ENCODE results near the gene PRKCH.

DNA sequence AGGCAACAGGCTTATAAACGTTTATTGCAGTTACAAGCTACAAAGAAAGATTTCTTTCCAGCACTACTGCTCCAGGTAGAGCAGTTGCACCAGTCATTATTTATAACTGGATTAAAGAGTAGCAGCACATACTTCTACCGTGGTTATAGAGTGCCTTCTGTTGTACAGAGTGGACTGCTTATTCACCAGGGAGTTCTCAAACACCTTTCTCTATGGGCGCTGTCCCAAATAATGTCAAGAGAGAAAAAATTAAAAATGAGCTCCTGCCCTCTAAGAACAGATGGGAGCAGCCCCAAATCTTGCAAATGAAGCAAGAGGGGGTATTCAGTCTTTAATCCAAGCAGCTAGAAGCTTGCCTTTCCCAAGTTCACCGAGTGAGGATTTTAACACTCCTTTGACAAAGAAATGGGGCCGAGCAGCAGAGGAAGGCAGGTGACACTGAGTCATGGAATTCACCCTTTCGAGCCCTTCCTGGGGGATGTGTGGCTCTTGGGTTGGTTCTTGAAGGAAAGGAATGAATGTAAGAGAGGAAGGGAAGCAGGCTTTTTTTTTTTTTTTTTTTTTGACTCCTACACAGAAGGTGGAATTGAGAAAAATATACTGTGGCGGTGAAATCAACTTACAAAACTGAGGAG, 181.2 kb downstream of the PRKCH start:
- TF ChIP-seq CTCF (IDR thresholded peaks at IDR 0.05), result no peak
- no peak for TF ChIP-seq POLR2A (IDR thresholded peaks at IDR 0.05)

Measured in esophagus squamous epithelium (tissue), 4 donors.